Measurements from ENCODE around the gene SPAG5. TPM values are rescaled to one million over a fixed set of nuclear protein-coding genes. Genes with fewer than 3 reads are reported as not detected.
A peak's percentile ranks its signal among the peaks of the same experiment; 100 is the strongest.
"Not testable (repeated sequence)": the region's sequence is repeated elsewhere in the genome, so short reads cannot be mapped to it uniquely, and the experiment has no call there.

Gene SPAG5
- total and polyA plus RNA-seq, 2 experiments from 2014 or later = 99.6 to 104 TPM

- H3K4me1 Mint-ChIP-seq; H3K4me1 ChIP-seq (ENCODE audit: insufficient read depth); H3K27me3 ChIP-seq (ENCODE audit: insufficient read depth); H4K20me1 ChIP-seq (replicated peaks; ENCODE audit: insufficient read depth); H3K36me3 ChIP-seq (ENCODE audit: insufficient read depth); ATAC-seq; H3K79me2 ChIP-seq (replicated peaks; ENCODE audit: insufficient read depth); H3K9me2 ChIP-seq (ENCODE audit: insufficient read depth); DNase-seq (ENCODE audit: low spot score); H3K4me2 ChIP-seq; H3K27ac ChIP-seq (ENCODE audit: low read depth); H3K4me3 Mint-ChIP-seq; H3K4me3 ChIP-seq; H3K9me3 Mint-ChIP-seq; H2AFZ ChIP-seq; H3K27ac Mint-ChIP-seq: not testable (repeated sequence)
- H3F3A ChIP-seq (replicated peaks; ENCODE audit: low read depth) = peaks cover 12% of the 10 kb centered on the region
- Mint-ChIP-seq H3K27me3 (ENCODE audit: insufficient read depth, low read depth, poor library complexity) (peaks cover 15% of the 10 kb centered on the region), H3K36me3 (ENCODE audit: low read depth) (peaks cover 25% of the 10 kb centered on the region)
These were observed 5.2 kb upstream of the SPAG5 start for GRCh38 chr17:28604031-28604430.

GRCh38 chr17:28599311-28600184, 723 bp upstream of the SPAG5 start:
- Histone ChIP-seq H3K27ac (ENCODE audit: low read depth) (peak overlapping the region; percentile 82; the same call in 1 of the 2 replicates), H3K9me2 (ENCODE audit: insufficient read depth) (no peaks in the 10 kb centered on the region), H3K4me2 (peak overlapping the region; percentile 98), H3K4me1 (ENCODE audit: insufficient read depth) (peaks cover 8% of the 10 kb centered on the region), H3K79me2 (replicated peaks; ENCODE audit: insufficient read depth) (peaks cover 34% of the 10 kb centered on the region), H4K20me1 (replicated peaks; ENCODE audit: insufficient read depth) (peaks cover 3% of the 10 kb centered on the region; the same call in 1 of the 2 replicates), H3K36me3 (ENCODE audit: insufficient read depth) (peaks cover 15% of the 10 kb centered on the region; the same call in 1 of the 2 replicates), H3K27me3 (ENCODE audit: insufficient read depth) (no peaks in the 10 kb centered on the region), H2AFZ (peak overlapping the region; percentile 96), H3F3A (replicated peaks; ENCODE audit: low read depth) (peaks cover 17% of the 10 kb centered on the region), H3K4me3 (peak overlapping the region; percentile 94)
- TF ChIP-seq ZNF331 (CRISPR knock-in tag; IDR thresholded peaks at IDR 0.05; ENCODE audit: low read depth) = no peak
- no peak for TF ChIP-seq EZH2 (IDR thresholded peaks at IDR 0.05; ENCODE audit: low read depth, unreplicated experiment)
- TF ChIP-seq CTCF (conservative IDR thresholded peaks at IDR 0.05; ENCODE audit: low read depth in 2 of 2) = no peak
- Mint-ChIP-seq H3K4me1 (peaks cover 12% of the 10 kb centered on the region), H3K27ac (no peak overlapping the region), H3K36me3 (ENCODE audit: low read depth) (peaks cover 30% of the 10 kb centered on the region), H3K9me3 (no peaks in the 10 kb centered on the region), H3K4me3 (peak overlapping the region; percentile 92), H3K27me3 (ENCODE audit: insufficient read depth, low read depth, poor library complexity) (peaks cover 12% of the 10 kb centered on the region)
- DNase-seq (ENCODE audit: low spot score) (peak; percentile 41), ATAC-seq (peak; percentile 73)

GRCh38 chr17:28598389-28598788, 436 bp downstream of the SPAG5 start:
- Histone ChIP-seq H3K4me1 (ENCODE audit: insufficient read depth) (peaks cover 8% of the 10 kb centered on the region), H3K4me2 (peak overlapping the region; percentile 98), H3K27ac (ENCODE audit: low read depth) (peak overlapping the region; percentile 89), H3K27me3 (ENCODE audit: insufficient read depth) (no peaks in the 10 kb centered on the region), H3K9me2 (ENCODE audit: insufficient read depth) (no peaks in the 10 kb centered on the region), H3K36me3 (ENCODE audit: insufficient read depth) (peaks cover 22% of the 10 kb centered on the region; the same call in 1 of the 2 replicates), H3K4me3 (peak overlapping the region; percentile 94), H4K20me1 (replicated peaks; ENCODE audit: insufficient read depth) (peaks cover 5% of the 10 kb centered on the region; the same call in 1 of the 2 replicates), H3K79me2 (replicated peaks; ENCODE audit: insufficient read depth) (peaks cover 43% of the 10 kb centered on the region), H3F3A (replicated peaks; ENCODE audit: low read depth) (peaks cover 17% of the 10 kb centered on the region), H2AFZ (peak overlapping the region; percentile 98)
- Mint-ChIP-seq H3K27ac (peak overlapping the region; percentile 97), H3K4me3 (peak overlapping the region; percentile 92), H3K36me3 (ENCODE audit: low read depth) (peaks cover 28% of the 10 kb centered on the region), H3K4me1 (peaks cover 12% of the 10 kb centered on the region), H3K9me3 (no peaks in the 10 kb centered on the region), H3K27me3 (ENCODE audit: insufficient read depth, low read depth, poor library complexity) (peaks cover 10% of the 10 kb centered on the region)
- no peak for DNase-seq (ENCODE audit: low spot score)
- peak; percentile 41 for ATAC-seq
- no peak for TF ChIP-seq STAT1 (IDR thresholded peaks at IDR 0.05; ENCODE audit: unreplicated experiment)
- TF ChIP-seq ETS1 (IDR thresholded peaks at IDR 0.05) = no peak
- no peak for TF ChIP-seq ZNF114 (CRISPR knock-in tag; IDR thresholded peaks at IDR 0.05)
- TF ChIP-seq REST (IDR thresholded peaks at IDR 0.05; ENCODE audit: unreplicated experiment) = no peak
- TF ChIP-seq ZNF331 (CRISPR knock-in tag; IDR thresholded peaks at IDR 0.05; ENCODE audit: low read depth) = no peak
- no peak for TF ChIP-seq NANOG (IDR thresholded peaks at IDR 0.05; ENCODE audit: borderline replicate concordance)
- no peak for TF ChIP-seq EZH2 (IDR thresholded peaks at IDR 0.05; ENCODE audit: low read depth, unreplicated experiment)
- no peak for TF ChIP-seq JUNB (IDR thresholded peaks at IDR 0.05; ENCODE audit: unreplicated experiment)

Data from GM23338 (cell line).